NOMO-1 treated with DMSO at 0.1 percent for 48 hours (cell line): Measurements from ENCODE around the gene ESRP2.

ENCODE experiments used
- DNase-seq: peaks from one replicate; lab custom pipeline; 2025; ENCODE audit not compliant: unreplicated experiment; lab: John Stamatoyannopoulos, UW

The ESRP2 gene

DNA sequence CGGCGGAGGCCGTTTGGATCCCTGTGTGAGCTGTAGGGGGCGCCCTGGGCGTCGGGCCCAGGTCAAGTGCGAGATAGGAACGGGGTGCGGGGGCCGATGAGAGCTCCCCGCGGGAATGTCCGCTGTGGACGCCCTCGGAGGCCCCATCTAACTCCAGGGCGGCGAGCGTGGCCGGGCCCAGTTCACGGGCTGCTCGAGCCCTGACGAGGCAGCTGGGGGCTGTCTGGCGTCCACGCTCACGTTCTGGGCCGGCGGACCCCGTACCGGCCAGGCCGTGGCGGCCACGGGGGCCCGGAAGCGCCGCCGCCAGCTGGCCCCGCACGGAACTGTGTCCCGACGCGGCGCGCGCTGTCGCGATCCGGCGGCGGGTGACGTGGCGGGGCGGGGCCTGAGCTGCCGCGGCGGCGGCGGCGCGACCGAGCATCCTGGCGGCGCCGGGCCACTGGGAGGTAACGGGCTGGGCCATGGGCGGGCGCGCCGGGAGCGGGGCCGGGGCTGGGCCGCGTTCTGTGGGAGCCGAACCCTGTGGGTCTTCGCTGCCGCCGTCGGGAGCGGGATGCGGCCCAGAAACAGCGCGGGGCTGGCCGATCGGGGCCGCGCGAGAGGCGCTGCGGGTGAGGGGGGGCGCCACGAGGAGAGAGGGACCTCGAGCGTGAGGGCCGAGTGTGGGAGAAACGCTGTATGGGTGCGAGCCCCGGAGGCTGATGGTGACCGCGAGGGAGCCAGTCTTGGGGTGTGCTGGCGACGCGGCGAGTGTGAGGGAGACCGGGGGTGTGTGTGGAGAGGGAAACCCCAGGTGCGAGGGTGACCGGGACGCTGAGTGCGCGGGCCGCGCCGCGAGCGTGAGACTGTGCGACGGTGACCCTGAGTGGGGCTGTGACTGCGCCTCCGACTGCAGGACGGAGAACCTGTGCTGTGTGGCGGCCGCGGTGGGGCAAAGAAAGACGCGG is 28.5 kb upstream of the ESRP2 start, which contains the start of gene SLC7A6:
SLC7A6 (plus strand) TSS at position 399 of the 950 bp plus-strand sequence. CDS start 10,201 bp downstream, outside the sequence.
- DNase-seq = peak; percentile 76

DNA sequence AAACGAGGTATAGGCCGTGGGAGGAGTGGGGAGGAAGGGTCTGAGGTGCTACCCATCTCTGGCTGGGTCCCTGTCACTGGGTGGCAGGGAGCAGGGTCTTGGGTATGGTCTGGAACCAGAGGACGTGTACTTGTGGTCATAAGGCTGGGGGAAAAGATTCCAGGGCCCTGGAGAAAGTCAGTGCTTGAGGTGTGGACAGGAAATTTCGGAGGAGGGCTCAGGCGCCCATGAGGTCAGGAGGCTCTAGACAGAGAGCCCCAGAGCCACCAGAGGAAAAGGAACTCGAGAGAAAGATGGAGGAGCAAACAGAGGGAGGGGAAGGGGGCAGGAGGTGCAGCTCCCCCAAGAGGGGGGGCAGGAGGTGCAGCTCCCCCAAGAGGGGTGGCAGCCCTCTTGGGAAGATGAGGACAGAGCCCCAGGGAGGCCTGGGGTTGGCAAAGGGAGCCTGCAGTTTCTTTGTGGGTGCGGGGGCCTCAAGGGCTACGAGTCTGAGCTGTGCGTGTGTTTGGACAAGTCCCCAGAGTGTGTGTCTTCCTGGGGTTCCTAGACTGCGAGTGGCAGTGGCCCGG is 27.7 kb upstream of the ESRP2 start:
- DNase-seq = no peak

DNA sequence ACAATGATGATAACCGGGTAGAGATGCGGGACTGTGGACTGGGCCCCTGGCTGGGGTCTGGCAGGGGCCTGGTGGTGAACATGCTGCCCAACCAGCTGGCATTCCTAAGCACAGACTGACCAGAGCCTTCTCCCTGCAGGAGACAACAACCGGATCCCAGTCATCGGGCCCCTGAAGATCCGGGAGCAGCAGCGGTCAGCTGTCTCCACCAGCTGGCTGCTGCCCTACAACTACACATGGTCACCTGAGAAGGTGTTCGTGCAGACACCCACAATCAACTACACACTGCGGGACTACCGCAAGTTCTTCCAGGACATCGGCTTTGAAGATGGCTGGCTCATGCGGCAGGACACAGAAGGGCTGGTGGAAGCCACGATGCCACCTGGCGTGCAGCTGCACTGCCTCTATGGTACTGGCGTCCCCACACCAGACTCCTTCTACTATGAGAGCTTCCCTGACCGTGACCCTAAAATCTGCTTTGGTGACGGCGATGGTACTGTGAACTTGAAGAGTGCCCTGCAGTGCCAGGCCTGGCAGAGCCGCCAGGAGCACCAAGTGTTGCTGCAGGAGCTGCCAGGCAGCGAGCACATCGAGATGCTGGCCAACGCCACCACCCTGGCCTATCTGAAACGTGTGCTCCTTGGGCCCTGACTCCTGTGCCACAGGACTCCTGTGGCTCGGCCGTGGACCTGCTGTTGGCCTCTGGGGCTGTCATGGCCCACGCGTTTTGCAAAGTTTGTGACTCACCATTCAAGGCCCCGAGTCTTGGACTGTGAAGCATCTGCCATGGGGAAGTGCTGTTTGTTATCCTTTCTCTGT is 23.3 kb upstream of the ESRP2 start:
- DNase-seq = no peak

DNA sequence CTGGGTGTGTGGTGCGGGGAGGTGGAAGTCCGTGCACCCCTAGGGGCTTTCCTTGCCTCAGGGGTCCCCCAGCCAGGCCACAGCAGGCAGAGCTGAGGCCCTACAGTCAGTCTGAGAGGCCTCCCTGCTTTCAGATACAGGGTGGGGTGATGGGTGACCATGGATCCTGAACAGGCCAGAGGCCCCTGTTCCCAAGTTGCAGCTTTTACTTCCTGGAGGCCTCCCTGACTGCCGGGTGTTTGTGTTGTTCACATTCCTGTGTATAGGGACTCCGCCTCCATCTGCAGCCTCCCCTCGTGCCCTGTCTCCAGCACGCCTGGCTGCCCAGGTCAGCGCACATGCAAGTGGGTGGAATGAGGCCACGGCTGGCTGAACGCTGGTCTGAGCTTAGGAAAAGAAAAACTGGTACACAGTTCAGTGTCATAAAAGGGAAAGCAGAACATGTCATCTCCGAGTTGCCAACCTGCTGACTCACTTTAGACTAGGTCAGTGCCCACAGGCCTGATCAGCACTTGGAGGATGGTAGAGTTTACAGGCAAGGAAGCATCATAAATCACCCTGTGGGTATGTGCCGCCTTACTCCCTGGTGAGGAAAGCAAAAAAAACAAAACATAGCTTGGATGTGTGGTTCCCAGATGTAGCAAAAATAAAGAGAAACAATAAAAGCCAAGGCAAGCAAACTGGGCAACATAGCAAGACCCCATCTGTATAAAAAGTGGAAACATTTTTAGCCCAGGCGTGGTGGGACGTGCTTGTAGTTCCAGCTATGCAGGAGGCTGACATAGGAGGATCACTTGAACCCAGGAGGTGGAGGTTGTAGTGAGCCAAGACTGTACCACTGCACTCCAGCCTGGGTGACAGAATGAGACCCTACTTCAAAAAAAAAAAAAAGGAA is 22.2 kb upstream of the ESRP2 start:
- DNase-seq = peak; percentile 89

DNA sequence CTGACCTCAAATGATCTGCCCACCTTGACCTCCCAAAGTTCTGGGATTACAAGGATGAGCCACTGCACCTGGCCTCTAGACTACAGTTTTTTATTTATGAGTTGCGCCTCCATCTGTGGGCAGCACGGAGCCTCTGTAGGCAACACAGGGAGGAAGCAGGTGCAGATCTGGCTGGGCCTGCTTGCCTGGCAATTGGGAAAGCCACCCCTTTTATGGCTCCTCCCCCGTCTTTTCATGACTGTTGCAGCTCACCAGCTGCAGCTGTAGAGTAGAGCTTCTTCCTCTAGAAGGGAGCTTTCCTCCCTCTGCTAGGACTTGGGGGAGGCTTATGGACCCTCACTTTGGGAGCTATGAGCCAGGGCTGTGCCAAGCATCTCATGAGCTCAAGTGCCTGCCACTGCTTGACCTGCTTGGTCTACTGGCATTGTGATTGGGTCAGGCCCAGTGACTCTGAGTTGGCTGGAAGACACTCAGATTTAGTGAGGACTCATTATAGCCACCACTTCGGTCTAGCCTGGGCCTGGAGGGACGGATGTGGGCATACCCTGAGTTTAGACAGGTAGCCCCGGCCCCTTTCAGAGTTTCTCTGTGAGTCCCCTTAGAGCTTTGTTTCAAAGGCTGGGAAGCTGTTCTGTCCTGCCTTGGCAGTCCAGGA is 21.5 kb upstream of the ESRP2 start:
- DNase-seq = peak; percentile 88

DNA sequence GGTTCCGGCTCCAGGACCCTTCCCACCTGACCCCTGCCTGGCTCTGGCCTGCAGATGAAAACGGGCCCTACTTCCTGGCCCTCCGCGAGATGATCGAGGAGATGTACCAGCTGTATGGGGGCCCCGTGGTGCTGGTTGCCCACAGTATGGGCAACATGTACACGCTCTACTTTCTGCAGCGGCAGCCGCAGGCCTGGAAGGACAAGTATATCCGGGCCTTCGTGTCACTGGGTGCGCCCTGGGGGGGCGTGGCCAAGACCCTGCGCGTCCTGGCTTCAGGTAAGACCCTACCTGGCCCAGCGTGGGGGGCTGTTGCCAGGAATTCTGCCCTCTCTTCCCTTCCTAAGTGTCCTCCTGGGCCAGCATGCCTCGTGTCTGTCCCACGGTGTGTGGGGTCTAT is 19.8 kb upstream of the ESRP2 start:
- DNase-seq = no peak

DNA sequence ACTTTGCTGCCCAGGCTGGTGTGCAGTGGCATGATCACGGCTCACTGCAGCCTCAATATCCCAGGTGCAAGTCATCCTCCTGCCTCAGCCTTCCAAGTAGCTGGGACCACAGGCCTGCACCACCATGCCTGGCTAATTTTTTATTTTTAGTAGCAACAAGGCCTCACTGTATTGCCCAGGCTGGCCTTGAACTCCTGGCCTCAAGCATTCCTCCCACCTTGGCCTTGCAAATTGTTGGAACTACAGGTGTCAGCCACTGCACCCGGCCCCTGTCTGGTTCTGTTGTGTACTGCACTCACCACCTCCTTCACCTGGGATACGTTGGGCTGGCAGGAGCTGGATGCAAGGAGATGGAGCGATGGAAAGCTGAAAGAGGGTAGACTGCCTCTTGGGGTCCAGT is 17.8 kb upstream of the ESRP2 start:
- DNase-seq = no peak

DNA sequence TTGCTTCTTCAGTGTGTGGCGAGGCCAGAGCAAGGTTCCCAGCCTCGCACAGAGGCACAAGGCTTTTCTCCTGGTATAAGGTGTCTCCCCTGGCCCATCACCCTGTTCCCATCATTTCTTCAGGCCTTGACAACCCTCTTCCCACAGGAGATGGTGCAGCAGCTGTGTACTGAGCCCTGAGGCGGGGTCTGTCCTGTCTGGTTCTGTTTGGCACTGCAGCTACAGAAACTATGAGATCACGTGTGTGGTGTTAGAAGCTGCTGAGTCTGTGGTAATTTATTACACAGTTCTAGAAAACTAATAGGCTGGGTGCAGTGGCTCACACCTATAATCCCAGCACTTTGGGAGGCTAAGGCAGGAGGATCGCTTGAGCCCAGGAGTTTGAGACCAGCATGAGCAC is 16.5 kb upstream of the ESRP2 start:
- no peak for DNase-seq

DNA sequence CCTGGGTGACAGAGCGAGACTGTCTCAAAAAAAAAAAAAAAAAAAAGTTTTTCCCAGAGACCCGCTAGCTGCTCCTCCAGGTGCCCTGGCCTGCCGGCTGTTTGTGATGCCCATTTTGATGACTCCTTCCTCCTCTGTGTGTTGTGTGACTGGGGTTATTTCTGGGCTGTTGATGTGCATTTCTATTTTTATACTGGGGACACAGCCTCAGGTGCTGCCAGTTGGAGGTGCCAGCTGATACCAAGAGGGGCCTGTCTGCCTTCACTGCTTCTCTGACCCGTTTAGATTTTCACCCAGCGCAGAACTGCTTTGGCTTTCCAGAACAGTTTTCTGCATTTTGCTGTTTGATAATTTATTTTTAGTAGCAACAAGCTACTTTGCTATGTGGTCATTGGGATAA is 15.9 kb upstream of the ESRP2 start:
- no peak for DNase-seq

DNA sequence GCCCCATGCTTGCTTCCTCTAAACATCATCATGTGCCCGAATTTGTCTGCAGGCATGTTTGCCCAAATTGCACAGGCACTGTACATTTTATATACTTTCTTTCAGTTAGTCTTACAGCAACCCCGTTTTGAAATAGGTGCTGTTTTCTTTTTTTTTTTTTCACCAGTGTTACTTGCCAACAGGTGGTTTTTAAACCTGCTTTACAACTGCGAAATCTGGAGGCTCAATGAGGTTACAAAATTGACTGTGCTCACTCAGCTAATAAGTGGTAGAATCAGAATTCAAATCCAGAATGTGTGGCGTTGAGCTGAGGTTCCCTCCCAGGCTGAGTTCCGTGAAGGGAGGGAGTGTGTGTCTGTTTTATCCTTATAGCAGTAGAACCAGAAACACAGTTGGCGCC is 15.0 kb upstream of the ESRP2 start:
- no peak for DNase-seq

DNA sequence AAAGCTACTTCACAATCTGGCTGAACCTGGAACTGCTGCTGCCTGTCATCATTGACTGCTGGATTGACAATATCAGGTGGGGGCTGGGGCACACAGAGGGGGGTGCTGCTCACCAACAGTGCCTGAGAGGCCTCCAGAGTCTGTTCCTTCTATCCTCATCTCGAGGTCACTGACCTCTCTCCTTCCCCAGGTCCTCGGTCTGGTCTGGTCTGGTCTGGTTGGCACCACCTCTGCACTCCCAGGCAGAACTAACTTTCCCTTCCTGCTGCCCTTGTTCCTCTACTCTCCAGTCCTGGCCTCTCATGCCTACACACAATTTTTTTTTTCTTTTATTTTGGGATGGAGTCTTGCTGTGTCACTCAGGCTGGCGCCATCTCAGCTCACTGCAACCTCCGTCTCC is 13.4 kb upstream of the ESRP2 start:
- DNase-seq = no peak

DNA sequence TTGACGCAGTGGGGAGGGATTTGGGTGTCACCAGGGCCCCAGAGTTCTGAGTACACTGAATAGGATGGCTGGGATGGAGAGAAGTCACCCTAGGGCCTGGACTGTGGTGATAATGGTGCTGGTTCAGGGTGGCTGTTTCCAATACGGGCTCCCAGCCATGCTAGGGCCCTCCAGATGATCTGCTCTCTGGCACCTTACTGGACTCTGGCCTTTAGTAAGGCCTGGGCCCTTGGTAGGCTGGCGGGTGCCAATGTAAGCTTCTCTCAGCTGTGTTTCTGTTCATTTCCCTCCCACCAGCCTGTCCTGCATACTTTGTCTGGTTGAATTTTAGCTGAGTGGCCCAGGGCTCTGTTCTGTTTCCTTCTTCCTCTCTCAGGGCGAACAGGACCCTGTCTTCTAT is 12.0 kb upstream of the ESRP2 start:
- no peak for DNase-seq

DNA sequence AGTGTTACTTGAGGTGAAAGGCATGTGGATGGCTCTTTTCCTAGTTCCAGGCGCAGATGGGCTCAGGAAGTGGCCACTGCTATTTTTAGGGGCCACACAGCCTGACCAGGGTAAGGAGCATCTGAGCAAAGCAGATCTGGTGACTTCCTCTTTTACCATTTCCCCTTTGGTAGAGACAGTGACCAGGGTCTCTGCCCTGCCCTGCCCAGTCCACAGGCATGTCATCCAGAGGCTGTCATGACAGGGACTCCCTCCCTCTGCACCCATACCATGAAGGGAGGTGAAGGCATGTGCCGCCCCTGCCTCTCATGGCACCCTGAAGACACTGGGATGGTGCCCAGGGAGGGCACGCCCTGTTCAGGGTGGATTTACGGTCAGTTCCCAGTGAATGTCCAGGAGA is 11.5 kb upstream of the ESRP2 start:
- DNase-seq = peak; percentile 38

DNA sequence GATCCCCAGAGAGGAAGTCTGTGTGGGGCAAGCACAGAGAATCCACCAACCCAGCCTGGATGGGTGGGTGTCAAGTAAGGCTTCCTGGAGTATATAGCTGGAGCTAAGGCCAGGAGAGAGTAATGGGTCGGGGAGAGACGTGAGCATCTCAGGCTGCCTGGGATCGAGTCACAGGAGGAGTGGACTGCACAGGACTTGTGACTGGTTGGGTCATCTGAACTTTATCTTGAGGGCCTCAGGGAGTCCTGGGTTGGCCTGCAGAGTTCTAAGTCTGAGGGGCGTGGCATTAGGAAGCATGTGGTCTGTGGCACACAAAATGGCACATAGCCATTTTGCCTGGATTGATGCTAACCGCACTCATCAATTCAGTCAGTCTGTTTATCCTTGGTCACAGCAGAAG is 10.7 kb upstream of the ESRP2 start:
- no peak for DNase-seq

DNA sequence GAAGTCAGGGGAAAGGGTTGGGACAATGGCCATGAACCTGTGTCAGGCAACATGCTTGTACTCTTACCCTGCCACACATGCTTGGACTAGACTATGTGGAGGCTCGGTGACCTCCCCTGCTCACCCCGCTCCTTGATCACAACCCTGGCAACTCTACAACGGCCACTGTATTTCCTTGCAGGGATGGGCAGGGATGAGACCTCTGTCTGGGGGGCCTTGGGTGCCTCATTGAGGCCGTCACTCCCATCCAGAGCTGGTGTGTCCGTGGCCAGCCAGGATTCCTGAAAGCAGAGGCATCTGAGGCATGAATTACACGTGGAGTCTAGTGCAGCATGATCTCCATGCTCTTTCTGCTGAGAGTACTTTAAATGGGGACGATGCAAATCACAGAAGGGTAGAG is 10.2 kb upstream of the ESRP2 start:
- DNase-seq = no peak

DNA sequence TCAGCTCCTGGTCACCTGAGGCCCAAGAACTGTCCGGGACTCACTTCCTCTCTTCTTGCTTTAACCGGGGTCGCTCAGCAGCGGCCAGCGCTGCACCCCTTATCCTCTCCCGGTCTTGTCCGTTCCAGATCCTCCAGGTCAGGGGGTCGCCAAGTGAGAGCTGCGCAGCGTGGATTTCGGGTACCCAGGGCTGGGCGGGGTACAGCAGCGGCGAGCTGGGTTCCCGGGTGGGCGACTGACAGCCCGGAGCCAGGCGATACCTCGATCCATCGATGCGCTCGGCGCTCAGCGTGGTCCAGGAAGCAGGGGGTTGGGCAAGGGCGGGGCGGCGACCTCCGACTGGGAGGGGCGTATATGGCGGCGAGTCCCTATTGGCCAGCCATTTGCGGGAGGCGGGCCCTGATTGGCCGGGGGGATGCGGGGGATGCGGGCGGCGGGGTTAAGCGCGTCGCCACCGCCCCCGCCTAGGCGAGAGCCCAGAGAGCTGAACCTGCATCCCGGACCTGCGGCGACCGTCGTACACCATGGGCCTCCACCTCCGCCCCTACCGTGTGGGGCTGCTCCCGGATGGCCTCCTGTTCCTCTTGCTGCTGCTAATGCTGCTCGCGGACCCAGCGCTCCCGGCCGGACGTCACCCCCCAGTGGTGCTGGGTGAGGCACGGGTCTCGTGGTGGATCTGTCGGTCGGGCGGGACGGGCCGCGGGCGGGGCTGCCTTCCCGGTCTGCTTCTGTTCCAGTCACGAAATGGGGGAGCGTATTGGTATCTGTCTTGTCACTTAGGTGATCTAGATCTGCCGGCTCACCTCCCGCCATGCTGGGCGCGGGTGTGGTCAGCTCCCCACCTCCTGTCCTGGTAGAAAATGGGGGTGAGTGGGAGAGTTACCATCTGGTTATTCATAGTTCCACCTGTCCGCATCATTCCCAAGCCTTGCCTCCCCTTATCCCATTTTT is 9.3 kb upstream of the ESRP2 start, which contains the start of gene PLA2G15:
PLA2G15 (plus strand) TSS at position 471 of the 951 bp plus-strand sequence; CDS start at position 525, 54 bp downstream.
- peak; percentile 82 for DNase-seq

DNA sequence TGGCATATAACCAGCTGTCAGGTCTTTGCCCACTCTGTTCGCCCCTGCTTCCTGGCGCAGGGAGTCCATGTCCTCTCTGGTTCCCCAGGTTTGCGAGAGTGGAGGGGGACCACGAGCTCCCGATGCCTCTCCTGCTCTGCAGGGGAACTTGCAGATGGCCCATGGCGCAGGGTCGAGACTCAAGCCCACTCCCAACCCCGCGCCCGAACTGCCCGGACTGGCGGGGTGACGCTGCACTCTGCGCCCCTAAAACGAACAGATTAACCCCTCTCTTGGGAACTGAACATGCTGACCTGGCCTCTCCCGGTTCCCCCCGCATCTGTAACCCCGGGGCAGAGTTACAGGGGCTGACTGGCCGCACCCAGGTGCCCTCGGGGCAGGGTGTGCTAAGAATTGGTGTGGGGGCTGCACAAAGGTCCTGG is 8.6 kb upstream of the ESRP2 start:
- no peak for DNase-seq

DNA sequence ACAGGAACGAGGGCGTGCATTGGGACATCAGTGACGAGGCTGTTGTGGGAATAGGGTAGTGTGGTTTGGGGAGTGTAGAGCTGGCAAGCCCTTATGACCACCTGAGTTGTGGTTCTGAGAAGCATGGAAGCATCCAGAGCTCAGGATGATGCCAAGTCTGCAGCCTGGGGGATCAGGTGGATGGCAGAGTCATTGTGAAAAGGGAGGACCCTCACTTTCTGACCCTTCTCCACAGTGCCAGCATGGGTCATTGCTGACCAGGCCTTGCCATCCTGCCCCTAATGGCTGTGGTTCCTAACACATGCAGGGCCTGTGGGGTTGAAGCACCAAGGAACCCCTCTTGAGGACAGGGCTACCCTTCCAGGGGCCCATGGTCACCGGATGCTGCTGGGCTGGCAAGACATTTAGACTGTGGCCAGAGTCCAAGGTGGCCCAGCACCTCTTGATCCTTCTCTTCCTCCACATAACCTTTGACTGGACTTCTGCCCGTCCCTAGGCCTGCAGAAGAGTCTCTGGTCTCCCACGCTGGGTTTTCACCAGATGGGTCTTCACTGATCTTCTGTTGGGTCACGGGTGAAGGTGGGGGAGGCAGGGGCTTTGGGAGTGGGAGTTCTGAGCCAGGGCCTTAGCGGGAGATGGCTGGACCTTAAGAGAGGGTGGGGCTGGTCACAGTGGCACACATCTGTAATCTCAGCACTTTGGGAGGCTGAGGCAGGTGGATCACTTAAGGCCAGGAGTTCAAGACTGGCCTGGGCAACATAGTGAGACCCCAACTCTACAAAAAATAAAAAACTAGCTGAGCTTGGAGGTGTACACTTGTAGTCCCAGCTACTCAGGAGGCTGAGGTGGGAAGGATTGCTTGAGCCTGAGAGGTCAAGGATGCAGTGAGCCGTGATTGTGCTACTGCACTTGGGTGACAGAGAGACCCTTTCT is 7.3 kb upstream of the ESRP2 start:
- DNase-seq = no peak
